Esophagus squamous epithelium (tissue), 5 donors: Measurements from ENCODE around the gene MIA2. TPM values are rescaled to one million over a fixed set of nuclear protein-coding genes. Genes with fewer than 3 reads are reported as not detected.

Experiments used
- DNase-seq: peaks from one replicate; lab custom pipeline; 2025; lab: John Stamatoyannopoulos, UW
- H3K27ac ChIP-seq, 4 donors: fragments of 200-600 bp; sonication (generic); one replicate each; pipeline ENCODE4 v1.5.1; 2016 to 2019; ENCODE audit warnings: mild to moderate bottlenecking in 1 of 4
- H3K27me3 ChIP-seq, 4 donors: fragments of 200-600 bp; sonication (generic); 1 replicate in 3 of 4; 2 replicates in 1 of 4; pipeline versions ENCODE4 v1.5.1 to v1.6.0; 2017 to 2021; ENCODE audit warnings: antibody characterized with exemption in 1 of 4
- H3K36me3 ChIP-seq, 3 donors: fragments of 200-600 bp; sonication (generic); one replicate each; pipeline ENCODE4 v1.5.1; 2016 to 2019
- H3K4me1 ChIP-seq, 3 donors: fragments of 200-600 bp; sonication (generic); one replicate each; pipeline ENCODE4 v1.5.1; 2017 to 2019
- H3K4me3 ChIP-seq, 4 donors: fragments of 200-600 bp; sonication (generic); 1 replicate in 3 of 4; 2 replicates in 1 of 4; pipeline ENCODE4 v1.5.1; 2016 to 2019; ENCODE audit warnings: mild to moderate bottlenecking in 2 of 4, moderate library complexity in 1 of 4
- H3K9me3 ChIP-seq, 3 donors: fragments of 200-600 bp; sonication (generic); one replicate each; pipeline ENCODE4 v1.5.1; 2016 to 2019
- CTCF ChIP-seq, 6 experiments: fragments of 450-650 bp in 4 of 6; fragments of 200-600 bp in 2 of 6; sonication (generic) in 2 of 6; IDR thresholded peaks; one replicate each; pipeline ENCODE4 v1.5.1; 2016 to 2019; ENCODE audit warnings: antibody characterized with exemption in 6 of 6, mild to moderate bottlenecking in 4 of 6, moderate library complexity in 4 of 6
- POLR2A ChIP-seq, 4 donors: fragments of 450-650 bp; IDR thresholded peaks; one replicate each; pipeline ENCODE4 v1.6.1; 2017; ENCODE audit warnings: antibody characterized with exemption in 4 of 4, mild to moderate bottlenecking in 4 of 4, moderate library complexity in 3 of 4
- WGBS, 2 donors: methylation state at CpG; one replicate each; pipeline ENCODE4 v1.1.5; 2018; 5-methylcytosine and 5-hydroxymethylcytosine counted together
- intact Hi-C: fragments of 100-400 bp; cut with DNase I; formaldehyde crosslinking; loops from one replicate; pipeline ENCODE4 v1.15.0; 2022
- total RNA-seq, 4 donors: library from RNA; depleted of rRNA; stranded (reverse); fragments of >200 nt; gene quantifications; one replicate each; pipeline ENCODE4 v1.1.0, GENCODE V29; 2016
- donor health status: DM: yes; HTN: yes; CAD: no.

MIA2 gene
- total RNA-seq, 4 donors from 2014 or later = 33.3 to 50.7 (median 38.7) TPM

DNA sequence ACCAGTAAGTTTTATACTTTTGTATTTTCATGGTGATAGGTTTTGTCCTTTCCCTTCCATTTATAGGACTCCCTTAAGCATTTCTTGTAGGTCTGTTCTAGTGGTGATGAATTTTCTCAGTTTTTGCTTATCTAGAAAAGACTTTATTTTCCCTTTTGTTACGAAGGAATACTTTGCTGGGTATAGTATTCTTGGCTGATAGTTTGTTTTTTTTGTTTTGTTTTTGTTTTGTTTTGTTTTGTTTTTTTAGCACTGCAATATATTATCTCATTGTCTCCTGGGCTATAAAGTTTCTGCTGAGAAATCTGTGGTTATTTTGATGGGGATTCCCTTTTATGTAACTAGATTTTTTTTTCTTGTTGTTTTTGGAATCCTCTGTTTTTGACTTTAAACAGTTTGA, 130.8 kb downstream of the MIA2 start:
- H3K9me3 ChIP-seq = peaks cover 0 to 13% (median 10%) of the 10 kb centered on the region in 3 donors
- WGBS, 2 donors = 83 to 95% methylated on average over 1 of the region's 1 CpG
- no peak overlapping the region for H3K27ac ChIP-seq
- peaks cover 0 to 56% (median 0%) of the 10 kb centered on the region in 3 donors for H3K36me3 ChIP-seq
- no peaks in the 10 kb centered on the region for H3K27me3 ChIP-seq
- no peak for DNase-seq
- no peak overlapping the region for H3K4me3 ChIP-seq
- intact Hi-C loops = no loop called here
- peaks cover 0 to 4% (median 0%) of the 10 kb centered on the region in 3 donors for H3K4me1 ChIP-seq
- TF ChIP-seq POLR2A (IDR thresholded peaks at IDR 0.05) = no peak
- TF ChIP-seq CTCF (IDR thresholded peaks at IDR 0.05) = no peak

DNA sequence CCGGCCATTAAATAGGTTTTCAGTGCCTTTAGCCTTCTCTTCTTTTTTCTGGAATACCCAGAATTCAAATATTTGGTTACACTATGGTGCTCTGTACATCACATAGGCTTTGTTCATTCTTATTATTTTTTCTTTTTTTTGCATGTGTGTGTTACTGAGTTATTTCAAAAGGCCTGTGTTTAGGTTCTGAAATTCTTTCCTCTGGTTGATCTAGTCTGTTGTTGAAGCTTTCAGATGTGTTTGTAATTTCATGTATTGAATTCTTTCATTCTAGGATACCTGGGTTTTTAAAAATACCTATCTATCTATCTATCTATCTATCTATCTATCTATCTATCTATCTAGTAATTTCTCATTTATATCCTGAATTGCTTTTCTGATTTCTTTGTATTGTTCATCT, 131.6 kb downstream of the MIA2 start:
- no peak for DNase-seq
- peaks cover 0 to 4% (median 0%) of the 10 kb centered on the region in 3 donors for H3K4me1 ChIP-seq
- no peak for TF ChIP-seq POLR2A (IDR thresholded peaks at IDR 0.05)
- no peak for TF ChIP-seq CTCF (IDR thresholded peaks at IDR 0.05)
- H3K27me3 ChIP-seq = no peaks in the 10 kb centered on the region
- peaks cover 0 to 56% (median 0%) of the 10 kb centered on the region in 3 donors for H3K36me3 ChIP-seq
- H3K27ac ChIP-seq = no peak overlapping the region
- intact Hi-C loops = no loop called here
- 100% methylated on average over 1 of the region's 1 CpG for WGBS, 2 donors
- H3K4me3 ChIP-seq = no peak overlapping the region
- peaks cover 0 to 13% (median 10%) of the 10 kb centered on the region in 3 donors for H3K9me3 ChIP-seq

GRCh38 chr14:39366460-39367386, 133.0 kb downstream of the MIA2 start:
- no peak for DNase-seq
- Histone ChIP-seq H3K36me3 (peaks cover 0 to 53% (median 0%) of the 10 kb centered on the region in 3 donors), H3K4me3 (no peak overlapping the region), H3K27me3 (no peaks in the 10 kb centered on the region), H3K9me3 (peaks cover 0 to 13% (median 10%) of the 10 kb centered on the region in 3 donors), H3K27ac (no peak overlapping the region), H3K4me1 (peaks cover 0 to 4% (median 0%) of the 10 kb centered on the region in 3 donors)
- 87 to 98% methylated on average over 3 to 7 of the region's 10 CpGs for WGBS, 2 donors
- no peak for TF ChIP-seq CTCF (IDR thresholded peaks at IDR 0.05)
- no peak for TF ChIP-seq POLR2A (IDR thresholded peaks at IDR 0.05)
- intact Hi-C loops = no loop called here

GRCh38 chr14:39367387-39367751, 133.7 kb downstream of the MIA2 start:
- TF ChIP-seq POLR2A (IDR thresholded peaks at IDR 0.05) = no peak
- no peak for TF ChIP-seq CTCF (IDR thresholded peaks at IDR 0.05)
- Histone ChIP-seq H3K4me1 (peaks cover 0 to 4% (median 0%) of the 10 kb centered on the region in 3 donors), H3K27ac (no peak overlapping the region), H3K9me3 (peaks cover 0 to 13% (median 10%) of the 10 kb centered on the region in 3 donors), H3K4me3 (no peak overlapping the region), H3K36me3 (peaks cover 0 to 53% (median 0%) of the 10 kb centered on the region in 3 donors), H3K27me3 (no peaks in the 10 kb centered on the region)
- WGBS, 2 donors = 85 to 90% methylated on average over 2 of the region's 2 CpGs
- intact Hi-C loops = no loop called here
- DNase-seq = no peak
